HG02642 (cell line): ENCODE data around the gene NCLN.
"Not testable (repeated sequence)": the region's sequence is repeated elsewhere in the genome, so short reads cannot be mapped to it uniquely, and the experiment has no call there.

Experiments
- ATAC-seq: cut with Tn5 transposase; IDR thresholded peaks from one replicate; pipeline ENCODE4 v1.9.1; 2021; ENCODE audit warnings: mild to moderate bottlenecking; ENCODE audit not compliant: unreplicated experiment, poor library complexity

The NCLN gene

DNA sequence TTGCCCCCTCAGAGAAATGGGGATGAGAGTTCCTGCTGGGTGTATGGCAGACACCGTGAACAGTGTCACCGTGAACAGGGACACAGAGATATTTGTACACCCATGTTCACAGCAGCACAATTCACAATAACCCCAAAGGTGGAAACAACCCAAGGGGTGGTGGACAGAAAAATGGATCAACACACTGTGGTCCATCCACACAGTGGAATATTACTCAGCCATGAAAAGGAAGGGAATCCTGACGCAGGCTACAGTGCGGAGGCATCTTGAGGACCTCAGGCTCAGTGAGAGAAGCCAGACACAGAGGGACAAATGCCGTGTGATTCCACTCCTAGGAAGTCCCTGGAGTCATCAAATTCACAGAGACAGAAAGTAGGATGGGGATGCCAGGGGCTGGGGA, 31.1 kb downstream of the NCLN start:
- ATAC-seq, result no peak

DNA sequence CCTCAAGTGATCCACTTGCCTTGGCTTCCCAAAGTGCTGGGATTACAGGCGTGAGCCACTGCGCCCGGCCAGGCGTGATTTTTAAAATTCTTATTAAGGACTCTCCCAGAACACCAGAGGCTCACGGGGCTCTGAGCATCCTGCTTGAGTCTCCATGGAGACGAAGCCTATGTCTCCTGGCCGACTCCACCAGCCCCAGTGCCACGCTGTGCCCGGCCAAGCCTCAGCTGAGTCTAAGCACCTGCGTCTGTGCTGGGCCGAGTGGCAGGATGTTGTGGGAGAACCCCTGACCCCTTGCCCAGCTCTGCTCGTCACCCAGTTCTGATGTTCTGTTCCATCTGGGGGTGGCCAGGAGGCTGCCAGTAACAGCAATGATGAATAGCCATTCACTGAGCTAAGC, 34.8 kb downstream of the NCLN start:
- ATAC-seq, result no peak

DNA sequence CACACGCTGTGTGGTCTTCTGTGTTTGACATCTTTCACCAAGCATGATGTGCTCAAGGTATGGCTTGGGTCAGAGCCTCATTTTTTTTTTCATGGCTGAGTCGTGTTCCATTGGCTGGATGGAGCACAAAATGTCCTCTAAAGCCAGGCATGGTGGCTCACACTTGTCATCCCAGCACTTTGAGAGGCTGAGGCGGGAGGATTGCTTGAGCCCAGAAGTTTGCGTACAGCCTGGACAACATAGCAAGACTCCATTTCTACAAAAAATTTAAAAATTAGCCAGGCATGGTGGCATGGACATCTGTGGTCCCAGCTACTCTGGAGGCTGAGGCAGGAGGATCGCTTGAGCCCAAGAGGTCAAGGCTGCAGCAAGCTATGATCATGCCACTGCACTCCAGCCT, 35.8 kb downstream of the NCLN start:
- ATAC-seq, result not testable (repeated sequence)

DNA sequence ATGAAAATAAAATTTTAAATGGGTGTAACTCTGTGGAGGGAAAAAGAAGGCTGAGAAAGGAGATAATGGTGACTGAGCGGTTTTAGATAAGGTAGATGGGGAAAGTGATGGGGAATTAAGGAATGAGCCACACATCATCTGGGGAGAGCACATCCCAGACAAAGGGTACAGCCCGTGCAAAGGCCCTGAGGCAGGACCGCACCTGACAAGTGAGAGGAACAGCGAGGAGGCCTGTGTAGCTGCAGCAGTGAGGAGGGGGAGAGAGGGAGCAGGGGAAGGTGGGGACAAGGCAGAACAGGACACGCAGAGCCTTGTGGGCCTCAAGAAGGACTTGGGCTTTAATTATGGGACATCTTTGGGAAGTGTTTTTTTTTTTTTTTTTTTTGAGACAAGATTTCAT, 37.0 kb downstream of the NCLN start:
- ATAC-seq, result no peak

DNA sequence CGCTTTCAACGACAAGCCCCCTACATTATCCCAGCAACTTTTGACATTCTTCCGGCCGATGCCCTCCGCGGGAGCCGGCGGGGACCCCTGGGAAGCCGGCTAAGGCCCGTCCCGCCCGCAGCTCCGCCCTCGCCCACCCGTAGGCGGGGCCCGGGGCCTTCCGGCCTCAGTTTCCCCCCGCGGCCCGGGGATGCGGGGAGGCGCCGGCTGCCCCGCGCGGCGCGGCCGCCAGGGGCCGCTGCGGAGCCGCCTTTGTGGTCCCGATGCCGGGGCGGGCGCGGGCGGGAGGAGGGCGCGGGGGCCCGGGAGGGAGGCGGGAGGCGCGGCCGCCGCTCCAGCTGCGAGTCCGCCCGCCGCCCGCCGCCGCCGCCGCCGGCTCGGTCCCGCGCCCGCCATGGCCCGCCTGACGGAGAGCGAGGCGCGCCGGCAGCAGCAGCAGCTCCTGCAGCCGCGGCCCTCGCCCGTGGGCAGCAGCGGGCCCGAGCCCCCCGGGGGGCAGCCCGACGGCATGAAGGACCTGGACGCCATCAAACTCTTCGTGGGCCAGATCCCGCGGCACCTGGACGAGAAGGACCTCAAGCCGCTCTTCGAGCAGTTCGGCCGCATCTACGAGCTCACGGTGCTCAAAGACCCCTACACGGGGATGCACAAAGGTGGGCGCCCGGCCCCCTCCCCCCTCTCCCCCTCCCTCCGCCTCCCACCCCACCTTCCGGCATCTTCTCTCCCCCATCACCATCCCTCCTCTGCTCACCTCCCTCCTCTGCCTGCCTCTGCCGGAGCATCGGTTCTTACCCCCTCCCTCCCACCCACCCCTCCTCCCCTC, 38.8 kb downstream of the NCLN start, which contains the start of gene CELF5:
CELF5 (plus strand) TSS at position 316 of the 823 bp plus-strand sequence; CDS start at position 395, 79 bp downstream.
- ATAC-seq, result no peak

DNA sequence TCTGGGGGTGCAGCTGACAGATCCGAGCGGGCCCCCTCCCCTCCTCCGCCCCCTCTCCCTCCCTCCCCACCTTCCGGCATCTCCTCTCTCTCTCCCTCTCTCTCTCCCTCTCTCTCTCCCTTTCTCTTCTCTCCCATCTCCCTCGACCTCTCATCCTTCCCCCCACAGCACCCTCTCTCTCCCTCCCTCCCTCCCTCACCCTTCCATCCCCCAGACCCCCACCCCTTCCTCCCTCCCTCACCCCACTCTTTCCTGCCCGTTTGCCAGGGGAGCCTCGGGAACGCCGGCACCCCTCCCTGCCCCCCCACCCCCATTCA, 39.4 kb downstream of the NCLN start:
- ATAC-seq, result no peak

DNA sequence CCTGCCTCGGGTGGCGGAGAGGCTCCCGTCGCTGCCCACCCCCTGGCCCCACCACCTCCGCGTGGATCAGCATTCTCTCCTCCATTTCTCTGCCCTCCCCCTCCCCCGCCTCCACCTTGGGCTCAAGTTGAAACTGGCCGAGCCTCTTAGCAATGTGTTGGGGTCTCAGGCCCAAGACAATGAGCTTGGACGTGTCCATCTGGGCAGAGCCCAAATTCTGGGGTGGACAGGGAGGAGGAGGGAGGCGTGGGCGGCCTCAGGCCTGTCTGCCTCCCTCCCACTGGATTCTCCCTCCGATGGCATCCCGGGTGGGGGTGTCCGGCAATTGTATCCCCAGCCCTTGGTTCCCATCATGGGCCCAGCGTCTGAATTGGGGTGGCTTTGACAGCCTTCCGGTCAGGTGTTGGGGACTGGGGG, 40.0 kb downstream of the NCLN start:
- ATAC-seq, result no peak

DNA sequence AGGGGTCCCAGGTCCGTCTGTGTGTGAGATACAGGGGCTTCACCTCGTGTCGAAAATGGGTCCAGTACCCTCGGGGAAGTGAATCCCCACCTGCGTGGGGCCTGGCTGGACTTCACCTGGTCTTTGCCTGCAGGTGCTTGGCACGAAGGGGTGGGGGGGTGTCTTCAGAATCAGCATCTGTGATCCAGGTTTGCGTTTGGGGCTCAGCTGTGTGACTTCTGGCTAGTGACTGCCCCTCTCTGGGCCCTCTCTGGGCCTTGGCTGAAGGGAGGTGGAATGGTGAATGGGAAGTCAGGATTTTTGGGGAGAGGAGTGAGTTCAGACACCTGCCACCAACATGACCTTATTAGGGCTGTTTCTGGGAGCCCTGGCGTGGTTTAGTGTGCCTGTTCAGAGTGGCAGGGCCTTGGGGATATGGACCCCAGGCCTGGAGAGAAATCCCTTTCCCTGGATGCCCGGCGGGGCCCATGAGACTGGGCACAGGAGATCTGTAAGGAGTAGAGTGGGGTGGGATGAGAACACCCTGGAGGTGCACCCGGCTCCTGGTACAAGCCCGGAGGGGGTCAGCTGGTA, 41.4 kb downstream of the NCLN start:
- no peak for ATAC-seq

DNA sequence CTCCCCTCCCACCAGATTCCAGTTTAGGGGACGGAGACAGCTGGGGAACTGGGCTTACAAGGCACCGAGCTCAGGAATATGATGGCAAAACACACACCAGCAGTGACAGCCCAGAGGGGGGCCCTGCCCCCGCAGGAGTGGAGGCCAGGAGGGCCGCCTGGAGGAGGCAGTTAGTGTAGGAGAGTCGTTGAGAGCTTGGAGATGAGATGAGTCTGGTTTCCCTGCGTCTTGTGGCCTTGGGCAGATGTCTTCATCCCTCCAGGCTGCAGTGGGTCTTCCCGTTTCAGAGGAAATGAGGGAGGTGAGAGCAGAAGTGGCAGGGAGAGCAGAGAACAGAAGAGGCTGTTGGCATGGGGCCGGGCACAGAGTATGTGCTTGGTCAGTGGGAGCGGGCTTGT, 43.6 kb downstream of the NCLN start:
- no peak for ATAC-seq

DNA sequence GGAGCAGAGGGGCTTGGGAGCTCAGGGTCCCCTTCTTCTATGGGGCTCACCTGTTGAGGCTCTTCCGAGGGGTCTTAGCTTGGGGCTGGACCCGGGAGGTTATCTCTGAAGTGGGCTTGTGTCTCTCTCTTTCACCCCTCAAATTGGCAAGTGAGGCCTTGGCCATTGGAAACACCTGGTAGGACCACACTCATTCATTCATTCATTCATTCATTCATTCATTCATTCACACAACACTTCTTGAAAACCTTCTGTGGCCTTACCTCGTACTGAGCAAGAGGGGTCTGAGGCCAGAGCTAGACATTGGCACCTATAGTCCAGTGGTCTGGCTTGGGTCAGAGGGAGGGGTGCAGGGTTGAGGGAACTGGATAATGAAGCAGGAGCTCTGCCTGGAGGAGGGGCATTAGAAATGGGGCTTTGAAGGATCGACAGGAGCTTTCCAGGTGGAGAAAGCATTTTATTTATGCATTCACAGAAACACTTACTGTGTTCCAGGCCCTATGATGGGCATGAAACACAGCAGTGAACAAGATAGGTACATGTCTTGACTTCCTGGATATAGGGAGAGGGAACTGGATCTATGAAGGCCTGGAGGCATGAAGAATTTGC, 44.3 kb downstream of the NCLN start:
- no peak for ATAC-seq

DNA sequence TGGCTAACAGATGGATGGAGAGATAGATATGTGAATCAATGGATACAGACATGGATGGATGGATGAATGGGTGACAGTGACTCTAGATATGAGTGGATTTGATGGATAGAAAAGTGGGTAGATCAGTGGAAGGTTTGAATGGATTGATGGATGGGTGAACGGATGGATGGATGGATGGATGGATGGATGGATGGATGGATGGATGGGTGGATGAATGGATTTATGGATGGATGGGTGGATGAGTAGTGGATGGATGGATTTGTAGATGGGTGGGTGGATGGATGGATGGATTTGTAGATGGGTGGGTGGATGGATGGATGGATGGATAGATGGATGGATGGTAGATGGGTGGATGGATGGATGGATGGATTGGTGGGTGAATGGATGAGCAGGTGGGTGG, 45.6 kb downstream of the NCLN start:
- no peak for ATAC-seq

DNA sequence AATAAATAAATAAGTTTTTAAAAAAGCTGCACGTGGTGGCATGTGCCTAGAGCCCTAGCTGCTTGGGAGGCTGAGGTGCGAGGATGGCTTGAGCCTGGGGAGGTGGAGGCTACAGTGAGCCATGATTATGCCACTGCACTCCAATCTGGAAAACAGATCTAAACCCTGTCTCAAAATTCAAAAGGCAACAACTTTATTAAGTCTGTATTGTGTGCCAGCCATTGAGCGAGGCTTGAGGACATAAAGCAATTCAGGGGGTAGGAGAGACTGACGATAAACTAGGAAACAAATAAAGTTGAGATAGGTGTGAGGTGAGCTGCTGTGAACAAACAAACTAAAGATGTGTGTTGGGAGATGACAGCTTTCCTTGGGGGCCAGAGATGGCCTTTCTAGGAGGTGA, 47.4 kb downstream of the NCLN start:
- ATAC-seq, result no peak

DNA sequence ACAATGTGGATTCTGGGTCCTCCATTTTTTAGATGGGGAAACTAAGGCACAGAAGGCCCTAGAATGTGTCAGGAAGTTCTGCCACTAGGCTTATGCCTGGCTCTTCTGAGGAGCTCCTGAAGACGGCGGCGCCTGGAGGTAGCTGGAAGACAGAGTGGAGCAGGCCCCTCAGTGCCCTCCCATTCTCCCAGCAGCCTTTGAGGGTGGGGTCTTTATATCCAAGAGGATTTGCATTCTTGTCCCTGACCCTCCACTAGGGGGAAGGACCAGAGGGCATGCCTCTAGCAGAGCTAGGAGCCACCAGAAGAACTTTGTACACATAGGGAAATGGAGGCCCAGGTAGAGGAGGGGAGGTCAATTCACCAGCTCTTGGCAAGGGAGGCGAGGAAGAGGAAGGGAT, 48.1 kb downstream of the NCLN start:
- no peak for ATAC-seq

DNA sequence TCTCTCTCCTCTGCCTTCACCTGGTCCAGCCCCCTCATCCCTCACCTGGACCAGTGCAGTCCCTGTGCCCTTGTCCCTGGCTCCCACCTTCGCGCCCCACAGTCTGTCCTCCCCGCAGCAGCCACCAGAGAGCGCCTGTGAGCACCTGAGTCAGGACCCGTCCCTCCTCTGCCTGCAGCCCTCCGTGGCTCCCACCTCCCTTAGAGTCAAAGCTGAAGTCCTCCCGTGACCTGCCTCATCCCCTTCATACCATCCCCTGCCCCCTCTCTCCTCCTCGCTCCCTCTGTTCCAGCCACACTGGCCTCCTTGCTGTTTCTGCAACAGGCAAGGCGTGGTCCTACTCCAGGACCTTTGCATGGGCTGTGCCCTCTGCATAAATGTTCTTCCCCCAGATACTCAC, 49.1 kb downstream of the NCLN start:
- no peak for ATAC-seq

DNA sequence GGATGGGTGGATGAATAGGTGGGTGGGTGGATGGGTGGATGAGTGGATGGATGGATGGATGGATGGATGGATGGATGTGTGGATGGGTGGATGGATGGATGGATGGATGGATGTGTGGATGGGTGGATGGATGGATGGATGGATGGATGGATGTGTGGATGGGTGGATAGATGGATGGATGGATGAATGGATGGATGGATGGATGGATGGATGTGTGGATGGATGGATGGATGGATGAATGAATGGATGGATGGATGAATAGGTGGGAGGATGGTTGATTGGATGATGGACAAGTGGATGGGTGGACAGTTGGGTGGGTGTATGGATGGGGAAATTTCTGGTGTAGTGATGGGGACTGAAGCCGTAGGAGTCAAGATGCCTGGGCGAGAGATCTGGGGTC, 49.9 kb downstream of the NCLN start:
- not testable (repeated sequence) for ATAC-seq

DNA sequence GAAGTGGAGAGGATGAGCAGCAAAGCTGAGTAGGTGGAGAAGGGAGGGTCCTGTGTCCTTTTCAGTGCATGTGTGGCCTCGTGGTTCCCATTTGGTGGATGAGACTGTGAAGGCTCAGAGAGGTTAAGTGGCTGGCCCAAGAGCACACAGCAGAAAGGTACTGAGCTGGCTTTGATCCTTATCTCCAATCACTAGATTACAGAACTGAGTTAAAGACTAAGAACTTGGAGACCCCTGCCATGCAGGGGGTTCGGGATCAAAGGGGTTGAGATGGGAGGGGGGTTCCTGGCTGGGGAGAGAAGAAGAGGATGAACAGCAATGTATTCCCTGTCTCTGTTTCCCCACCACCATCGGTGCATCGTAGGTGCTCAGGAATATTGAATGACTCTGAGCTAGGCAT, 50.5 kb downstream of the NCLN start:
- ATAC-seq, result no peak

DNA sequence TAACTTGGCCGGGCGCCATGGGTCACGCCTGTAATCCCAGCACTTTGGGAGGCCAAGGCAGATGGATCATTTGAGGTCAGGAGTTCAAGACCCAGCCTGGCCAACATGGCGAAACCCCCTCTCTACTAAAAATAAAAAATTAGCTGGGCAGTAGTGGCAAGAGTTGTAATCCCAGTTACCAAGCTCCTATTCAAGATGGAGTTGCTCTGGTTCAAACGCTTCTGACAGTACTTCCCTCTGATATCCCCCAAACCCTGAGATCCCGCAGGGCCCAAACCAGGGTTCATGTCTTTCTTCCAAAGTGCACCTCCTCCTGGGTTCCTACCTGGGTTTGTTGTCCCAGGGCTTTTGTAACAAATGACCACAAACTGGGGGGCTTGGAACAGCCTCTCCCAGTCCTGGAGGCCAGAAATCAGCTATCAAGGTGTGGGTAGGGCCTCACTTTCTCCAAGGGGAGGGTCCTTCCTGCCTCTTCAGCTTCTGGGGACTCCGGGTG, 52.4 kb downstream of the NCLN start:
- ATAC-seq, result no peak

DNA sequence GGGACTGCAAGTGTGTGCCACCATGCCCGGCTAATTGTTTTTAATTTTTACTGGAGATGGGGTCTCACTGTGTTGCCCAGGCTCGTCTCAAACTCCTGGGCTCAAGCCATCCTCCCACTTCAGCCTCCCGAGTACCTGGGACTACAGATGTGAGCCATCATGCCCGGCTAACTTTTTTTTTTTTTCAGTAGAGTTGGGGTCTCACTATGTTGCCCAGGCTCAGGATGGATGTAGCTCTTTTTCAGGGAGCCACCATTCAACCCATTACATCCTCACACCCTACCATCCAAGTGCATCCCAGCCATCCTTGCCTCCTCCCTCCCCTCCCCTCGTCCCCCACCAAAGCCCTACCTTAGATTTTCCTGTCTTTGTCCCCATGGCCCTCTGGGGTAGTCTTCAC, 53.6 kb downstream of the NCLN start:
- ATAC-seq, result no peak

DNA sequence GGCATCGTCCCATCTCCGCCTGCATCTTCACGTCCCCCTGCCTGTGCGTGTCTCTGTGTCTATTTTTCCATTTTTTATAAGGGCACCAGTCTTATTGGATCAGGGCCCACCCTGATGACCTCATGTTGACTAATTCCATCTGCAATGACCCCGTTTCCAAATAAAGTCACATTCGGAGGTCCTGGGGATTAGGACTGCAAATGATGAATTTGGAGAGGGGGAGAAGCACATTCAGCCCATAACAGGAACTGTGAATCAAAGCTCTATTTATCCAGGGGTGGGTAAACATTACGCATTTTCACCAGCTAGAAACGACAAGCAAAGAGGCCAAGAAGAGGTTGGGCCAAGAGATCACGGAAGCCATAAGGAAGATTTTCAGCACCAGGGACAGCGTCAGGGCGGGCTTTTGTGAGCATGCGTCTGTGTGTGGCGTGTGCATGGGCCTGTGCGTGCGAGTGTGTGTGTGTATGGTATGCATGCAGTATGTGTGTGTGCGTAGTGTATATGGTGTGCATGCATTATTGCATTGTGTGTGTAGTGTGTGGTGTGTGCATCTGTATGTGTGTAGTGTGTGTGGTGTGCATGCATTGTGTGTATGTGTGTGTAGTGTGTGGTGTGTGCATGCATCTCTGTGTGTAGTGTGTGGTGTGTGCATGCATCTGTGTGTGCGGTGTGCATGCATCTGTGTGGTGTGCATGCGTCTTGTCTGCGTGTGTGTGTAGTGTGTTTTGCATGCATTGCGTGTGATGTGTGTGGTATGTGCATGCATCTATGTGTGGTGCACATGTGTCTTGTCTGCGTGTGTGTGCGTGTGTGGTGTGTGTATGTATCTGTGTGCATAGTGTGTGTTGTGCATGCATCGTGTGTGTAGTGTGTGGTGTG, 58.3 kb downstream of the NCLN start:
- no peak for ATAC-seq

DNA sequence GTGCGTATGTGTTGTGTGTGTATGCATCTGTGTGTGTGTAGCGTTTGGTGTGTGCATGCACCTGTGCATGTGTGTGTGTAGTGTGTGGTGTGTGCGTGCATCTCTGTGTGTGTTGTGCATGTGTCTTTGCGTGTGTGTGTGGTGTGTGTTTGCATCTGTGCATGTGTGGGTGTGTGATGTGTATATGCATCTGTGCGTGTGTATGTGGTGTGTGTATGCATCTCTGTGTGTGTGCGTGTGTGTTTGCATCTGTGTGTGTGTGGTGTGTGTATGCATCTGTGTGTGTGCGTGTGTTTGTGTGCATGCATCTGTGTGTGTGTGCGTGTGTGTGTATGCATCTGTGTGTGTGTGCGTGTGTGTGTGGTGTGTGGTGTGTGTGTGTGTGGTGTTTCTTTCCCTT, 59.3 kb downstream of the NCLN start:
- ATAC-seq, result no peak
